ENCODE measurements around the gene GNPNAT1. TPM values are rescaled to one million over a fixed set of nuclear protein-coding genes. Genes with fewer than 3 reads are reported as not detected.

GNPNAT1 gene
- total and polyA plus RNA-seq, 2 of the 4 experiments (the other 2 are of a cell fraction): 19.4 to 30.5 TPM

DNA sequence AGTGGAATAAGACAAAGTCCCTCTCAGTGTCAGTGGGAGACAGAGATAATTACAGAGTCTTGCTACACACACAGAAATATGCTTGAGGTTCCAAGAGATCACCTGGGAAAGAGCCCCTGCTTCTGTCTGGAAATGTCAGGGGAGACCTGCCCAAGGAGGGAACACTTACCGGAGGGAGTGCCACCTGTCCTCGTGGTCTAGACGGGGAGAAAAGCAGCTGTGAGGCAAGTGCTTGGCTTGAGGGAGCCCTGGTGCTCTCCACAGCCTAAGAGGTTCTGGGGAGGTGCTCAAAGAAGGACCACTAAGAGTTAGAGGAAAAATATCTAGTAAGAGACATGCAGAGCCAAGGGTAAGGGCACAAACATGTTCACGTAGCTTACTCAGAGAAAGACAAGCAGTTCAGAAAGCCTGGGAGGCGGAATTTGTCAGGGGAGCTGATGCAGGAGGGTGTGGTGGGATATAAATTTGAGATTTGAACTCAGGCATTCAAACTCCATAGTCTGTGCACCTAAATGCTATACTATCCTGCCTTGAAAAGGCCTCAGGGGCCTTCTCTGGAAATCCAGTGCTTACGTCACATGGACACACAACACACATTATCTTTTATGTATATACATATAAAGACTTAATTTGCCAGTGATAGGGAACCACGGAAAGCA is 38.2 kb upstream of the GNPNAT1 start:
- Histone ChIP-seq H4K91ac (ENCODE audit: insufficient read depth, low read depth, low read length) (peak overlapping the region; percentile 33; the same call in 1 of the 2 replicates), H3K23ac (ENCODE audit: low read depth, low read length) (no peak overlapping the region), H3K56ac (ENCODE audit: extremely low read depth, insufficient read depth, low read length) (no peak overlapping the region), H3K27ac (ENCODE audit: insufficient read depth, low read length) (no peak overlapping the region), H3K4me3 (ENCODE audit: insufficient read depth, low read depth, low read length) (no peak overlapping the region), H4K20me1 (ENCODE audit: insufficient read depth, low read length) (no peaks in the 10 kb centered on the region), H2AK9ac (replicated peaks; ENCODE audit: low read depth, low read length, poor library complexity) (no peak overlapping the region), H3K4ac (ENCODE audit: low read depth, low read length) (no peak overlapping the region), H3K9me1 (ENCODE audit: insufficient read depth, low read length) (no peaks in the 10 kb centered on the region; the same call in 1 of the 2 replicates), H3K4me1 (ENCODE audit: control insufficient read depth, insufficient read depth, low read length) (peaks cover 2% of the 10 kb centered on the region), H4K5ac (ENCODE audit: low read depth, low read length) (no peak overlapping the region; the same call in 1 of the 2 replicates), H2BK20ac (ENCODE audit: low read depth, low read length) (0 out of 2 replicates have a peak overlapping the region, but pooled peaks have one; percentile 1), H3K18ac (ENCODE audit: low read depth, low read length) (peak overlapping the region; percentile 16), H3K9me3 (ENCODE audit: control insufficient read depth, insufficient read depth, low read length) (no peaks in the 10 kb centered on the region), H4K8ac (ENCODE audit: low read depth in 2 of 2, low read length in 2 of 2) (no peak overlapping the region), H2BK5ac (ENCODE audit: low read depth, low read length, poor library complexity, severe bottlenecking) (no peak overlapping the region), H3K79me1 (ENCODE audit: low read depth in 1 of 2, low read length in 2 of 2) (no peaks in the 10 kb centered on the region), H2BK15ac (ENCODE audit: low read depth, low read length) (no peak overlapping the region), H2AFZ (replicated peaks; ENCODE audit: low read length, poor library complexity) (peak overlapping the region; percentile 58), H3K27me3 (ENCODE audit: control insufficient read depth, insufficient read depth, low read length) (no peaks in the 10 kb centered on the region), H3K14ac (replicated peaks; ENCODE audit: low read depth, low read length) (no peak overlapping the region), H2AK5ac (ENCODE audit: low read depth, low read length) (peak overlapping the region; percentile 56), H3K36me3 (ENCODE audit: control insufficient read depth, insufficient read depth, low read length) (no peaks in the 10 kb centered on the region), H2BK120ac (ENCODE audit: low read depth, low read length) (peak overlapping the region; percentile 33; the same call in 1 of the 2 replicates), H3K9ac (ENCODE audit: low read depth, low read length) (no peak overlapping the region; the same call in 1 of the 2 replicates), H3K4me2 (ENCODE audit: low read depth, low read length) (no peak overlapping the region)
- ChIA-PET CTCF (no interaction called here), POLR2A (ENCODE audit: unreplicated experiment) (interaction anchor here (0.6 kb wide), 1 partner anchor 298 kb away, joined by 3 read pairs; no protein-coding TSS in a partner anchor)
- ATAC-seq (ENCODE audit: low read depth) (no peak), DNase-seq (no peak)
- dilution Hi-C loops (cut with HindIII; ENCODE audit: low sequenced_read_pairs, unreplicated experiment) (no loop called here), in situ Hi-C loops (cut with MboI; ENCODE audit: low sequenced_read_pairs) (no loop called here), intact Hi-C loops (cut with micrococcal nuclease) (loop anchor here (10.0 kb wide), 1 partner anchor 115 kb away; no protein-coding TSS in a partner anchor)
- no TSS peak for BruUV-seq (replicated peaks)
- WGBS, 2 experiments (ENCODE audit: extremely low coverage in 2 of 2, insufficient read length in 1 of 2): 90% methylated on average over 3 of the region's 7 CpGs; no CpG with 5 or more reads in 1 of the 2 experiments
- TF ChIP-seq POLR2A (IDR thresholded peaks at IDR 0.05; ENCODE audit: low read depth, low read length): no peak
- TF ChIP-seq RCOR1 (IDR thresholded peaks at IDR 0.05; ENCODE audit: insufficient replicate concordance, low read length): no peak

Measured in IMR-90 (cell line).